MCF 10A (cell line): ENCODE measurements around the gene LTBP3. TPM values are rescaled to one million over a fixed set of nuclear protein-coding genes. Genes with fewer than 3 reads are reported as not detected.

Experiments
- BruUV-seq: library from RNA; stranded (reverse); fragments of 400-500 nt; replicated peaks from 2 replicates; lab custom pipeline; 2021; lab: Mats Ljungman, UMichigan
- CTCF ChIA-PET: fragments of 300-600 bp; sonication (Branson Sonifier 250); formaldehyde crosslinking; extraction: SDS; loops from one replicate; lab custom pipeline; 2021; ENCODE audit warnings: antibody characterized with exemption, inconsistent platforms; lab: Yijun Ruan, JAX
- POLR2A ChIA-PET: fragments of 300-600, 350-650 bp; sonication (Branson Sonifier 250); formaldehyde crosslinking; extraction: SDS; loops from one replicate; lab custom pipeline; 2020; ENCODE audit warnings: antibody characterized with exemption, inconsistent platforms; lab: Yijun Ruan, JAX
- DNase-seq: peaks from one replicate; pipeline ENCODE4 v3.0.0-alpha.2; 2018; ENCODE audit not compliant: unreplicated experiment
- H3K27ac Mint-ChIP-seq: one replicate; pipeline ENCODE4 v1.8.0; 2022; ENCODE audit warnings: mild to moderate bottlenecking, low read depth, mixed read lengths; ENCODE audit not compliant: unreplicated experiment
- H3K27me3 Mint-ChIP-seq: one replicate; pipeline ENCODE4 v1.8.0; 2022; ENCODE audit warnings: mixed read lengths; ENCODE audit not compliant: insufficient read depth, unreplicated experiment
- H3K36me3 Mint-ChIP-seq: one replicate; pipeline ENCODE4 v1.8.0; 2022; ENCODE audit warnings: mild to moderate bottlenecking, moderate library complexity, mixed read lengths; ENCODE audit not compliant: insufficient read depth, unreplicated experiment
- H3K4me1 Mint-ChIP-seq: one replicate; pipeline ENCODE4 v1.8.0; 2022; ENCODE audit warnings: mixed read lengths; ENCODE audit not compliant: insufficient read depth, unreplicated experiment
- H3K4me3 Mint-ChIP-seq: one replicate; pipeline ENCODE4 v1.8.0; 2022; ENCODE audit warnings: mild to moderate bottlenecking, moderate library complexity, mixed read lengths; ENCODE audit not compliant: unreplicated experiment
- H3K9me3 Mint-ChIP-seq: one replicate; pipeline ENCODE4 v1.8.0; 2022; ENCODE audit warnings: mixed read lengths; ENCODE audit not compliant: unreplicated experiment
- intact Hi-C: fragments of 100-400 bp; cut with micrococcal nuclease; formaldehyde crosslinking; loops from 2 replicates; pipeline ENCODE4 v1.14.1; 2022
- total RNA-seq: library from RNA; stranded (reverse); gene quantifications from 2 replicates; pipeline ENCODE4 v1.2.3, GENCODE V29; 2022
- TF ChIP-seq, protein P1 (sequence below): fragments of 200-600 bp; IDR thresholded peaks from one replicate; pipeline ENCODE4 v1.8.0; 2022; ENCODE audit warnings: antibody characterized with exemption, mild to moderate bottlenecking; ENCODE audit not compliant: unreplicated experiment

LTBP3 gene
- total RNA-seq, 1 experiment from 2014 or later: 10.6 TPM

DNA sequence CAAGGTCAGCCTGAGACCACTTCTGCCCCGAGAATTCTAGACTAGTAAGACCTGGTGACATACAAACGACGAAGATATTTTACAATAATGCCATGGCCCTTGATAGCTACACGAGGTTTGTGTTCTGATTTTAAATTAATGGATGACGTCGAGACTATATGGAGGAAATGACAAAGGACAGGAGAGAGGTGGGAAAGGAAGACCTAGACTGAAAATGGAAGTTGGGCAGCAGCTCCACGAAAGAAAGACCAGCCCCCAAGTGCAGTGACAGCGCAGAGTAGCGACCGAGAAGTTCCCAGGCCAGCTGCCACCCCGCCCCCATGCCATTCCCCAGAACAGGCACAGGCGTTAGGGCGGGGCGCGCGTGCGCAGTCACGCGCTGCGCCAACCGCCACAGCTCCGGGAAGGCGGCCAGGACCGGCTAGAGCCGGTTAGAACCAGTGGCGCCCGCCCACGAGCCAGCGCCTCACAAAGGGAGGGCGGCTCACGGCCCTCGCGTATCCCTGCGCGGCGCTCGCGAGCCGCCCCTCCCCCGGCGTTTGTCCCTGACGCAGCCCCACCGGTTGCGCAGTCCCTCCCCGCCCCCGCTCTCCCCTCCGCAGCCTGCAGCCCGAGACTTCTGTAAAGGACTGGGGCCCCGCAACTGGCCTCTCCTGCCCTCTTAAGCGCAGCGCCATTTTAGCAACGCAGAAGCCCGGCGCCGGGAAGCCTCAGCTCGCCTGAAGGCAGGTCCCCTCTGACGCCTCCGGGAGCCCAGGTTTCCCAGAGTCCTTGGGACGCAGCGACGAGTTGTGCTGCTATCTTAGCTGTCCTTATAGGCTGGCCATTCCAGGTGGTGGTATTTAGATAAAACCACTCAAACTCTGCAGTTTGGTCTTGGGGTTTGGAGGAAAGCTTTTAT lies 60.8 kb downstream of the LTBP3 start:
- TF ChIP-seq, protein P1, sequence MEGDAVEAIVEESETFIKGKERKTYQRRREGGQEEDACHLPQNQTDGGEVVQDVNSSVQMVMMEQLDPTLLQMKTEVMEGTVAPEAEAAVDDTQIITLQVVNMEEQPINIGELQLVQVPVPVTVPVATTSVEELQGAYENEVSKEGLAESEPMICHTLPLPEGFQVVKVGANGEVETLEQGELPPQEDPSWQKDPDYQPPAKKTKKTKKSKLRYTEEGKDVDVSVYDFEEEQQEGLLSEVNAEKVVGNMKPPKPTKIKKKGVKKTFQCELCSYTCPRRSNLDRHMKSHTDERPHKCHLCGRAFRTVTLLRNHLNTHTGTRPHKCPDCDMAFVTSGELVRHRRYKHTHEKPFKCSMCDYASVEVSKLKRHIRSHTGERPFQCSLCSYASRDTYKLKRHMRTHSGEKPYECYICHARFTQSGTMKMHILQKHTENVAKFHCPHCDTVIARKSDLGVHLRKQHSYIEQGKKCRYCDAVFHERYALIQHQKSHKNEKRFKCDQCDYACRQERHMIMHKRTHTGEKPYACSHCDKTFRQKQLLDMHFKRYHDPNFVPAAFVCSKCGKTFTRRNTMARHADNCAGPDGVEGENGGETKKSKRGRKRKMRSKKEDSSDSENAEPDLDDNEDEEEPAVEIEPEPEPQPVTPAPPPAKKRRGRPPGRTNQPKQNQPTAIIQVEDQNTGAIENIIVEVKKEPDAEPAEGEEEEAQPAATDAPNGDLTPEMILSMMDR: no peak
- Mint-ChIP-seq H3K4me3 (no peak overlapping the region), H3K27ac (no peak overlapping the region), H3K36me3 (no peaks in the 10 kb centered on the region), H3K9me3 (no peaks in the 10 kb centered on the region), H3K4me1 (peaks cover 17% of the 10 kb centered on the region), H3K27me3 (no peaks in the 10 kb centered on the region)
- peak; percentile 98 for DNase-seq
- POLR2A ChIA-PET: interaction anchor here (0.6 to 30.1 kb wide), 28 partner anchors 6 to 418 kb away, joined by 3 to 2994 read pairs (median 8); partner anchors contain the start of genes DPF2, FAM89B, FRMD8 and MALAT1
- intact Hi-C loops: loop anchor here (1.0 to 2.0 kb wide), 3 partner anchors 21 to 45 kb away; no protein-coding TSS in a partner anchor
- no TSS peak for BruUV-seq
- CTCF ChIA-PET: interaction anchor here (0.6 to 3.1 kb wide), 17 partner anchors 7 to 183 kb away, joined by 3 to 17 read pairs (median 4); partner anchors contain the start of genes CDC42EP2 and FAM89B

DNA sequence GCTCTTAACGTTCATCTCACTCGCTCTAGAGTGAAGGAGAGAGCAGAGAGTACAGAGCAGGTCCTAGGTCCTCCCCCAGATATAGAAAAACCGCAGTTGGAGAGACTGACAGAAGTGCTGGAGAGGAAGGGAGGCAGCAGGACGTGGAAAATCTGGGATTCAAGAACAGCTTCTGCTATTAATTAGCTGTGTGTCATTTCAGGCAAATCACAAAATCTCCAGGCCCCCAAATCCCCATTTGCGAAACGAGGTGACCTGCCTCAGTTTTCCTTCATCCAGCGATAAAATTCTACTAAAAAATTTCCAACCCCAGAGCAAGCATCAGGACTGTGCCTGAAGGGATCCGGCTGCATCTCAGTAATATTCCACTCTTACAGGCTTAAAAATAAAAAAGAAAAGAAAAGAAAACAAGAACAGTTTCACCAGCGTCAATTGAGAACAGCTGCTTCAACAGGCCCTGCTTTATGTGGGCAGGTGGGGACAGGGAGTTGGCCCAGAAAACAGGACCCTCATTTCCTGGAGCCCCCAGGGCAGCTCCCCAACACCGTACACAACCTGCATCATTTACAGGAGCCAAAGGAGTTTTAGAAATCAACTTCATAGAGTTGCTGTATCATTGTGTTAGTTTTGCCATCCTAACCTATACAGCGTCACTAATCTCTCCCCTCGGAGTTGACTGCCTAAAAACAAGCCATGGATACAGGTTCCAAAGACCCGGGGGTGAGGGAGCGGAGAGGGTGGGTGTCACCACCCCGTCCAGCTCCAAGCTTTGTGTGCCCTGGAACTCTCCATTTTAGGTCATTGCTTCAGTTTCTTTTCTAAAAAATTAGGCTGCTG lies 61.6 kb downstream of the LTBP3 start:
- Mint-ChIP-seq H3K4me3 (no peak overlapping the region), H3K9me3 (no peaks in the 10 kb centered on the region), H3K27ac (no peak overlapping the region), H3K36me3 (no peaks in the 10 kb centered on the region), H3K27me3 (no peaks in the 10 kb centered on the region), H3K4me1 (peaks cover 26% of the 10 kb centered on the region)
- BruUV-seq: TSS peak; percentile 68
- TF ChIP-seq, protein P1: no peak
- POLR2A ChIA-PET: interaction anchor here (0.6 to 30.1 kb wide), 20 partner anchors 5 to 419 kb away, joined by 3 to 2994 read pairs (median 24); partner anchors contain the start of genes DPF2, FRMD8, MALAT1 and NEAT1
- DNase-seq: peak; percentile 19
- intact Hi-C loops: loop anchor here (1.0 to 2.0 kb wide), 3 partner anchors 20 to 44 kb away; no protein-coding TSS in a partner anchor
- CTCF ChIA-PET: interaction anchor here (0.6 to 3.1 kb wide), 12 partner anchors 11 to 167 kb away, joined by 3 to 17 read pairs (median 4); partner anchors contain the start of gene FAM89B

DNA sequence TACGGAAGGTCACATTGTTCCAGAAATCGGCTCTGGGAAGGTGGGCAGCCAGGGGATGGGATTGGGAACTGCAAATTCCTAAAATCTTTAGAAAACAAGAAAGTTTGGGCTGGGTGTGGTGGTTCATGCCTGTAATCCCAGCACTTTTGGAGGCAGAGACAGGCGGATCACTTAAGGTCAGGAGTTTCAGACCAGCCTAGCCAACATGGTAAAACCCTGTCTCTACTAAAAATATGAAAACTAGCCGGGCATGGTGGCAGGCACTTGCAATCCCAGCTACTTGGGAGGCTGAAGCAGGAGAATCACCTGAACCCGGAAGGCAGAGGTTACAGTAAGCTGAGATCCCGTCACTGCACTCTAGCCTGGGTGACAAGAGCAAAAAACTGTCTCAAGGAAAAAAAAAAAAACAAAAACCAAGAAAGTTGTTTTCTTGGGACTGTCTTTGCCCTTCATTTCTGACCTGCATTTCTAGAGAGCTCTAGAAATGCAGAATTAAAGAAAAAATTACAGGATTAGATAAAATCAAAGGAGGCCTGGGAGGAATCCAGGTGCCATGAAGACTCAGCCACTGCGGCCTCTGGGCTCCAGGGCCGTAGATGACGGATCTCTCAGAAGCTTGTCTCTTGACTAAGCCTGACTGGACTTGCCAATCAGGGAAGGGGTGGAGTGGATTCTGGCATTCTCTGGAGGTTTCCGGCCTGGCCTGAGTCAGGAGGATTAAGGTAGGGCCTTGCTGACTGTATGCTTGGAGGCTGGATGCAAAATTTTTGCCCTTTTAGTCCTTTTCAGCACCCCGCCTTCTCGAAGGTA lies 64.6 kb downstream of the LTBP3 start:
- H3K4me3 Mint-ChIP-seq: peak overlapping the region; percentile 57
- TF ChIP-seq, protein P1: no peak
- no peaks in the 10 kb centered on the region for H3K27me3 Mint-ChIP-seq
- ChIA-PET CTCF (interaction anchor here (0.6 to 3.1 kb wide), 11 partner anchors 8 to 110 kb away, joined by 3 to 25 read pairs (median 3); no protein-coding TSS in a partner anchor), POLR2A (interaction anchor here (0.6 to 30.1 kb wide), 20 partner anchors 8 to 559 kb away, joined by 3 to 2994 read pairs (median 6); partner anchors contain the start of genes FAU, FRMD8, MALAT1 and NEAT1)
- peak overlapping the region; percentile 96 for H3K27ac Mint-ChIP-seq
- H3K4me1 Mint-ChIP-seq: peaks cover 47% of the 10 kb centered on the region
- intact Hi-C loops: no loop called here
- TSS peak; percentile 30 for BruUV-seq
- H3K9me3 Mint-ChIP-seq: no peaks in the 10 kb centered on the region
- peak; percentile 98 for DNase-seq
- no peaks in the 10 kb centered on the region for H3K36me3 Mint-ChIP-seq
